Measurements from ENCODE around the gene ORAI3. TPM values are rescaled to one million over a fixed set of nuclear protein-coding genes. Genes with fewer than 3 reads are reported as not detected.
A peak's percentile ranks its signal among the peaks of the same experiment; 100 is the strongest.

ORAI3 gene
- total and polyA plus RNA-seq, 4 donors, result 9.1 to 21.7 (median 16.3) TPM

- Histone ChIP-seq H3K27ac (ENCODE audit: low read depth in 1 of 2, low read length in 2 of 2) (no peak overlapping the region), H3K27me3 (ENCODE audit: control insufficient read depth in 1 of 2, insufficient read depth in 2 of 2, low read length in 1 of 2) (no peaks in the 10 kb centered on the region), H3K4me3 (ENCODE audit: low read length in 2 of 2) (no peak overlapping the region), H3K9me3 (ENCODE audit: control insufficient read depth, low read length) (no peaks in the 10 kb centered on the region), H3K4me1 (ENCODE audit: control insufficient read depth in 1 of 2, insufficient read depth in 2 of 2, low read length in 2 of 2) (peaks cover 0 to 1% of the 10 kb centered on the region in 2 donors), H3K36me3 (ENCODE audit: control insufficient read depth in 1 of 2, insufficient read depth in 2 of 2, low read length in 1 of 2) (peaks cover 0 to 2% of the 10 kb centered on the region in 2 donors)
- no peak for DNase-seq
- WGBS, 2 donors, result 68% methylated on average over 10 of the region's 10 CpGs
- intact Hi-C loops (cut with DNase I), result no loop called here
- no peak for ATAC-seq (ENCODE audit: low FRiP score)
These were observed 22.7 kb upstream of the ORAI3 start for GRCh38 chr16:30925995-30926811.

GRCh38 chr16:30926937-30927788 is 21.7 kb upstream of the ORAI3 start:
- H3K27ac ChIP-seq (ENCODE audit: low read depth in 1 of 2, low read length in 2 of 2), result no peak overlapping the region
- no peak overlapping the region for H3K4me3 ChIP-seq (ENCODE audit: low read length in 2 of 2)
- ATAC-seq (ENCODE audit: low FRiP score) (no peak), DNase-seq (no peak)
- no peaks in the 10 kb centered on the region for H3K4me1 ChIP-seq (ENCODE audit: control insufficient read depth in 1 of 2, insufficient read depth in 2 of 2, low read length in 2 of 2)
- no peaks in the 10 kb centered on the region for H3K9me3 ChIP-seq (ENCODE audit: control insufficient read depth, low read length)
- peaks cover 0 to 2% of the 10 kb centered on the region in 2 donors for H3K36me3 ChIP-seq (ENCODE audit: control insufficient read depth in 1 of 2, insufficient read depth in 2 of 2, low read length in 1 of 2)
- intact Hi-C loops (cut with DNase I), result no loop called here
- 85 to 88% methylated on average over 21 to 22 of the region's 22 CpGs for WGBS, 2 donors
- no peaks in the 10 kb centered on the region for H3K27me3 ChIP-seq (ENCODE audit: control insufficient read depth in 1 of 2, insufficient read depth in 2 of 2, low read length in 1 of 2)

- no peak for ATAC-seq (ENCODE audit: low FRiP score)
- H3K4me1 ChIP-seq (ENCODE audit: control insufficient read depth in 1 of 2, insufficient read depth in 2 of 2, low read length in 2 of 2), result no peaks in the 10 kb centered on the region
- no peaks in the 10 kb centered on the region for H3K9me3 ChIP-seq (ENCODE audit: control insufficient read depth, low read length)
- DNase-seq, result no peak
- intact Hi-C loops (cut with DNase I), result no loop called here
- H3K27ac ChIP-seq (ENCODE audit: low read depth in 1 of 2, low read length in 2 of 2), result no peak overlapping the region
- H3K27me3 ChIP-seq (ENCODE audit: control insufficient read depth in 1 of 2, insufficient read depth in 2 of 2, low read length in 1 of 2), result no peaks in the 10 kb centered on the region
- peaks cover 0 to 2% of the 10 kb centered on the region in 2 donors for H3K36me3 ChIP-seq (ENCODE audit: control insufficient read depth in 1 of 2, insufficient read depth in 2 of 2, low read length in 1 of 2)
- 50 to 54% methylated on average over 15 of the region's 15 CpGs for WGBS, 2 donors
- no peak overlapping the region for H3K4me3 ChIP-seq (ENCODE audit: low read length in 2 of 2)
These were observed 21.0 kb upstream of the ORAI3 start for GRCh38 chr16:30927789-30928378.

GRCh38 chr16:30928390-30928789 is 20.5 kb upstream of the ORAI3 start:
- 83 to 89% methylated on average over 11 of the region's 11 CpGs for WGBS, 2 donors

GRCh38 chr16:30929167-30929566 is 19.7 kb upstream of the ORAI3 start:
- WGBS, 2 donors, result 76 to 79% methylated on average over 7 of the region's 7 CpGs

More at GRCh38 chr16:30928390-30928789, 20.5 kb upstream of the ORAI3 start:
- Histone ChIP-seq H3K36me3 (ENCODE audit: control insufficient read depth in 1 of 2, insufficient read depth in 2 of 2, low read length in 1 of 2) (peaks cover 0 to 2% of the 10 kb centered on the region in 2 donors), H3K9me3 (ENCODE audit: control insufficient read depth, low read length) (no peaks in the 10 kb centered on the region), H3K4me1 (ENCODE audit: control insufficient read depth in 1 of 2, insufficient read depth in 2 of 2, low read length in 2 of 2) (no peaks in the 10 kb centered on the region), H3K27me3 (ENCODE audit: control insufficient read depth in 1 of 2, insufficient read depth in 2 of 2, low read length in 1 of 2) (no peaks in the 10 kb centered on the region), H3K27ac (ENCODE audit: low read depth in 1 of 2, low read length in 2 of 2) (no peak overlapping the region), H3K4me3 (ENCODE audit: low read length in 2 of 2) (no peak overlapping the region)
- ATAC-seq (ENCODE audit: low FRiP score), result no peak
- intact Hi-C loops (cut with DNase I), result no loop called here
- no peak for DNase-seq

GRCh38 chr16:30930160-30930571 is 18.7 kb upstream of the ORAI3 start:
- H3K27ac ChIP-seq (ENCODE audit: low read depth in 1 of 2, low read length in 2 of 2), result no peak overlapping the region
- no peaks in the 10 kb centered on the region for H3K9me3 ChIP-seq (ENCODE audit: control insufficient read depth, low read length)
- peaks cover 0 to 2% of the 10 kb centered on the region in 2 donors for H3K36me3 ChIP-seq (ENCODE audit: control insufficient read depth in 1 of 2, insufficient read depth in 2 of 2, low read length in 1 of 2)
- H3K4me1 ChIP-seq (ENCODE audit: control insufficient read depth in 1 of 2, insufficient read depth in 2 of 2, low read length in 2 of 2), result no peaks in the 10 kb centered on the region
- WGBS, 2 donors, result 92 to 93% methylated on average over 34 to 35 of the region's 35 CpGs
- H3K27me3 ChIP-seq (ENCODE audit: control insufficient read depth in 1 of 2, insufficient read depth in 2 of 2, low read length in 1 of 2), result no peaks in the 10 kb centered on the region
- no peak overlapping the region for H3K4me3 ChIP-seq (ENCODE audit: low read length in 2 of 2)
- ATAC-seq (ENCODE audit: low FRiP score) (no peak), DNase-seq (no peak)
- intact Hi-C loops (cut with DNase I), result no loop called here

More at GRCh38 chr16:30929167-30929566, 19.7 kb upstream of the ORAI3 start:
- Histone ChIP-seq H3K4me3 (ENCODE audit: low read length in 2 of 2) (no peak overlapping the region), H3K27me3 (ENCODE audit: control insufficient read depth in 1 of 2, insufficient read depth in 2 of 2, low read length in 1 of 2) (no peaks in the 10 kb centered on the region), H3K9me3 (ENCODE audit: control insufficient read depth, low read length) (no peaks in the 10 kb centered on the region), H3K4me1 (ENCODE audit: control insufficient read depth in 1 of 2, insufficient read depth in 2 of 2, low read length in 2 of 2) (no peaks in the 10 kb centered on the region), H3K27ac (ENCODE audit: low read depth in 1 of 2, low read length in 2 of 2) (no peak overlapping the region), H3K36me3 (ENCODE audit: control insufficient read depth in 1 of 2, insufficient read depth in 2 of 2, low read length in 1 of 2) (peaks cover 0 to 2% of the 10 kb centered on the region in 2 donors)
- ATAC-seq (ENCODE audit: low FRiP score) (no peak), DNase-seq (no peak)
- intact Hi-C loops (cut with DNase I), result no loop called here

- DNase-seq (no peak), ATAC-seq (ENCODE audit: low FRiP score) (no peak)
- Histone ChIP-seq H3K27ac (ENCODE audit: low read depth in 1 of 2, low read length in 2 of 2) (no peak overlapping the region), H3K36me3 (ENCODE audit: control insufficient read depth in 1 of 2, insufficient read depth in 2 of 2, low read length in 1 of 2) (peaks cover 0 to 2% of the 10 kb centered on the region in 2 donors), H3K27me3 (ENCODE audit: control insufficient read depth in 1 of 2, insufficient read depth in 2 of 2, low read length in 1 of 2) (no peaks in the 10 kb centered on the region), H3K4me1 (ENCODE audit: control insufficient read depth in 1 of 2, insufficient read depth in 2 of 2, low read length in 2 of 2) (no peaks in the 10 kb centered on the region), H3K9me3 (ENCODE audit: control insufficient read depth, low read length) (no peaks in the 10 kb centered on the region), H3K4me3 (ENCODE audit: low read length in 2 of 2) (no peak overlapping the region)
- WGBS, 2 donors, result 73% methylated on average over 12 of the region's 12 CpGs
- intact Hi-C loops (cut with DNase I), result no loop called here
These were observed 17.7 kb upstream of the ORAI3 start for GRCh38 chr16:30931068-30931650.

GRCh38 chr16:30934827-30935557 is 13.9 kb upstream of the ORAI3 start:
- Histone ChIP-seq H3K36me3 (ENCODE audit: control insufficient read depth in 1 of 2, insufficient read depth in 2 of 2, low read length in 1 of 2) (peaks cover 0 to 2% of the 10 kb centered on the region in 2 donors), H3K9me3 (ENCODE audit: control insufficient read depth, low read length) (no peaks in the 10 kb centered on the region), H3K27me3 (ENCODE audit: control insufficient read depth in 1 of 2, insufficient read depth in 2 of 2, low read length in 1 of 2) (no peaks in the 10 kb centered on the region), H3K27ac (ENCODE audit: low read depth in 1 of 2, low read length in 2 of 2) (no peak overlapping the region), H3K4me1 (ENCODE audit: control insufficient read depth in 1 of 2, insufficient read depth in 2 of 2, low read length in 2 of 2) (no peaks in the 10 kb centered on the region), H3K4me3 (ENCODE audit: low read length in 2 of 2) (no peak overlapping the region)
- intact Hi-C loops (cut with DNase I), result no loop called here
- ATAC-seq (ENCODE audit: low FRiP score) (peak; percentile 14), DNase-seq (no peak)
- WGBS, 2 donors, result 69% methylated on average over 12 of the region's 12 CpGs
